DND-41 (cell line): Measurements from ENCODE around the gene RAB20.

Experiments used
- EZH2 ChIP-seq: IDR thresholded peaks from 3 replicates; pipeline ENCODE4 v1.6.1; 2012; ENCODE audit warnings: borderline replicate concordance, low read depth, mild to moderate bottlenecking, moderate library complexity, low read length, inconsistent platforms; ENCODE audit not compliant: severe bottlenecking
- TF ChIP-seq, protein P1 (sequence below): IDR thresholded peaks from 2 replicates; pipeline ENCODE4 v1.5.1; 2012; ENCODE audit warnings: borderline replicate concordance, low read length, moderate library complexity, mild to moderate bottlenecking; ENCODE audit not compliant: poor library complexity, severe bottlenecking; ENCODE audit errors: extremely low read depth

DNA sequence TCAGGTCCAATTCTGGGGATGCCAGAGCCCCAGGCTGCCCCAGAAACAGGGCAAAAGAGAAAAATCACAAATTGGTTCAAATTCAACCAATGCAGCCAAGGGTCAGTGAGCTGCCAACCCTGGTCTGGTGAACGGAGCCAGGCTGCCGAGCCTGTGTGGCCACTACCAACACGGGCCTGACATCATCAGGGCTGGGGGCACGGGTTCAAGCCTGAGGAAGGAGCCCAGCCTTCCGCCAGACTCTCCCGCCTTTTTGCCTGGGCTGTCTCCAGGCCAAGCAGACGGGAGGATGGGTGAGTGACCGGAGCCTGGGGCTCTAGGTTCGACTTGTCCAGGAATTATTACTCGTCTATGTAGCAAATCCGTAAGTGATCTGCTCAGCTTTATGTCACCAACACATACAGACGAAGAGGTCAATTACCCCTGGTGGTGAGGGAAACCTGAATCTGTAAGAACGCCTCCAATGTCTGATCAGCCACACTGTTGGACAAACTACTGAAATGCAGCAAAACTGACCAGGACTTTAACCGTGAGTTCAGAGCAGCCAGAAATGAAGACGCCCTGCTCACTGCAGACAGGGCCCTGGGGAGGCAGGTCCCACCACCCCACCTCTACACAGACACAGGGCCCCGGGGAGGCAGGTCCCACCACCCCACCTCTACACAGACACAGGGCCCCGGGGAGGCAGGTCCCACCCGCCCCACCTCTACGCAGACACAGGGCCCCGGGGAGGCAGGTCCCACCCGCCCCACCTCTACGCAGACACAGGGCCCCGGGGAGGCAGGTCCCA, 31.8 kb downstream of the RAB20 start:
- TF ChIP-seq, protein P1, sequence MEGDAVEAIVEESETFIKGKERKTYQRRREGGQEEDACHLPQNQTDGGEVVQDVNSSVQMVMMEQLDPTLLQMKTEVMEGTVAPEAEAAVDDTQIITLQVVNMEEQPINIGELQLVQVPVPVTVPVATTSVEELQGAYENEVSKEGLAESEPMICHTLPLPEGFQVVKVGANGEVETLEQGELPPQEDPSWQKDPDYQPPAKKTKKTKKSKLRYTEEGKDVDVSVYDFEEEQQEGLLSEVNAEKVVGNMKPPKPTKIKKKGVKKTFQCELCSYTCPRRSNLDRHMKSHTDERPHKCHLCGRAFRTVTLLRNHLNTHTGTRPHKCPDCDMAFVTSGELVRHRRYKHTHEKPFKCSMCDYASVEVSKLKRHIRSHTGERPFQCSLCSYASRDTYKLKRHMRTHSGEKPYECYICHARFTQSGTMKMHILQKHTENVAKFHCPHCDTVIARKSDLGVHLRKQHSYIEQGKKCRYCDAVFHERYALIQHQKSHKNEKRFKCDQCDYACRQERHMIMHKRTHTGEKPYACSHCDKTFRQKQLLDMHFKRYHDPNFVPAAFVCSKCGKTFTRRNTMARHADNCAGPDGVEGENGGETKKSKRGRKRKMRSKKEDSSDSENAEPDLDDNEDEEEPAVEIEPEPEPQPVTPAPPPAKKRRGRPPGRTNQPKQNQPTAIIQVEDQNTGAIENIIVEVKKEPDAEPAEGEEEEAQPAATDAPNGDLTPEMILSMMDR: no peak
- TF ChIP-seq EZH2: no peak
